ENCODE results near the gene THRB.

DNA sequence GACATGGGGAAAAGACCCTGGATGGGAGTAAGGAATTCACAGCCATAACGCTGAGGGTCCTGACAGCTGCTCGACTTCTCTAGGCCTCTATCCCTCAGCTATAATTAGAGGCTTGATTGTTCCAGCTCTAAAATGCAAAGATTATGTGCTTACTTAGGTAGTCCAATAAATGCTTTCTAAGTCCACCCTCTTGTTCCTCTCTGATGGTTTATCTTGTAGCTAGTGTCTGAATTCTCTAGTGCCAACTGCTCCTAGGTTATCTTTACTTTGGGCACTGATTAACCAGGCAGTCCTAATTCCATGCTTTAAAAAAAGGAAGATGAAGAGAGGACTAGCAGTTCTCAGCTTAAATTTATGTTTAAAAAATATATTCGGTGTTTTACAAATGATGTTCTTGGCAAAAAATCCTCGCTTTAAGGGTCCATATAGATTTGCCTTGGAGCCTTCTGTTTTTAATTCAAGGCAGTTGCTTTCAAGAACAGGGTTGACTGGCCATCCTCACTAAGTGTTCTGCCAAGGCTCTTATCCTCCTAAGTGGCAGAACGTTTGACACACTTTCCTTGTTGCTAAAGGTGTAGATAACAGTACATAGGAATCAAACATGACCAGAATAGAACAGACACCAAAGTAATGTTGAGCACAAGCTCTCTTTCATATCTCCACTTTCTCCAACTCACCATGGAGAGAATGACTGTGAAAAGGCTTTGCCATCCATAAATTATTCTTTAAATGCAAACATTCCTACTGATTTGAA is 60.6 kb downstream of the THRB start:
- TF ChIP-seq, protein P1, sequence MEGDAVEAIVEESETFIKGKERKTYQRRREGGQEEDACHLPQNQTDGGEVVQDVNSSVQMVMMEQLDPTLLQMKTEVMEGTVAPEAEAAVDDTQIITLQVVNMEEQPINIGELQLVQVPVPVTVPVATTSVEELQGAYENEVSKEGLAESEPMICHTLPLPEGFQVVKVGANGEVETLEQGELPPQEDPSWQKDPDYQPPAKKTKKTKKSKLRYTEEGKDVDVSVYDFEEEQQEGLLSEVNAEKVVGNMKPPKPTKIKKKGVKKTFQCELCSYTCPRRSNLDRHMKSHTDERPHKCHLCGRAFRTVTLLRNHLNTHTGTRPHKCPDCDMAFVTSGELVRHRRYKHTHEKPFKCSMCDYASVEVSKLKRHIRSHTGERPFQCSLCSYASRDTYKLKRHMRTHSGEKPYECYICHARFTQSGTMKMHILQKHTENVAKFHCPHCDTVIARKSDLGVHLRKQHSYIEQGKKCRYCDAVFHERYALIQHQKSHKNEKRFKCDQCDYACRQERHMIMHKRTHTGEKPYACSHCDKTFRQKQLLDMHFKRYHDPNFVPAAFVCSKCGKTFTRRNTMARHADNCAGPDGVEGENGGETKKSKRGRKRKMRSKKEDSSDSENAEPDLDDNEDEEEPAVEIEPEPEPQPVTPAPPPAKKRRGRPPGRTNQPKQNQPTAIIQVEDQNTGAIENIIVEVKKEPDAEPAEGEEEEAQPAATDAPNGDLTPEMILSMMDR (IDR thresholded peaks at IDR 0.05; ENCODE audit: insufficient read depth, low read length, poor library complexity, severe bottlenecking): no peak
- TF ChIP-seq EZH2phosphoT487 (conservative IDR thresholded peaks at IDR 0.05; ENCODE audit: low read length): no peak

Measured in SU-DHL-6 (cell line).